Measurements from ENCODE around the gene ANKAR. TPM values are rescaled to one million over a fixed set of nuclear protein-coding genes. Genes with fewer than 3 reads are reported as not detected.
"Not testable (repeated sequence)": the region's sequence is repeated elsewhere in the genome, so short reads cannot be mapped to it uniquely, and the experiment has no call there.

Gene ANKAR
- total RNA-seq, 1 experiment from 2014 or later: 4.4 TPM

- intact Hi-C loops (cut with micrococcal nuclease; ENCODE audit: unreplicated experiment) (no loop called here), in situ Hi-C loops (cut with HindIII; ENCODE audit: low pct_unique_long_range_greater_than_20kb, low sequenced_read_pairs) (no loop called here)
- ATAC-seq (no peak), DNase-seq (ENCODE audit: low read depth, low spot score) (no peak)
- Histone ChIP-seq H3K27me3 (ENCODE audit: control insufficient read depth, insufficient read depth, low read length) (no peaks in the 10 kb centered on the region), H3K9me3 (ENCODE audit: control insufficient read depth, insufficient read depth, low read depth, low read length) (no peaks in the 10 kb centered on the region), H3K4me3 (ENCODE audit: low read depth in 2 of 2, low read length in 2 of 2) (no peak overlapping the region), H3K36me3 (ENCODE audit: control insufficient read depth, insufficient read depth, low read length) (no peaks in the 10 kb centered on the region), H3K27ac (ENCODE audit: low read length) (no peak overlapping the region), H3K4me1 (ENCODE audit: control insufficient read depth, insufficient read depth, low read length) (peaks cover 2% of the 10 kb centered on the region; the same call in 1 of the 2 replicates)
- POLR2A ChIA-PET: no interaction called here
- no peak for TF ChIP-seq SIN3A (IDR thresholded peaks at IDR 0.05; ENCODE audit: borderline replicate concordance, insufficient read depth, low read depth, low read length)
- peak; percentile 17; the same call in 1 of the 2 replicates for TF ChIP-seq CTCF (IDR thresholded peaks at IDR 0.05)
- no peak for TF ChIP-seq TCF7L2 (IDR thresholded peaks at IDR 0.05; ENCODE audit: low read depth, low read length)
- no peak for TF ChIP-seq REST (IDR thresholded peaks at IDR 0.05; ENCODE audit: insufficient read depth in 1 of 2, low read depth in 2 of 2, low read length in 1 of 2)
- TF ChIP-seq POLR2AphosphoS5 (IDR thresholded peaks at IDR 0.05; ENCODE audit: low read depth, low read length): no peak
- BruUV-seq (replicated peaks): no TSS peak
- CTCF ChIA-PET: interaction anchor here (0.6 kb wide), 1 partner anchor 652 kb away, joined by 3 read pairs; no protein-coding TSS in a partner anchor
These were observed 27.6 kb downstream of the ANKAR start for GRCh38 chr2:189702071-189702470.

GRCh38 chr2:189709501-189710221 lies 35.2 kb downstream of the ANKAR start:
- H3K4me1 ChIP-seq (ENCODE audit: control insufficient read depth, insufficient read depth, low read length): no peaks in the 10 kb centered on the region
- no TSS peak for BruUV-seq (replicated peaks)
- DNase-seq (ENCODE audit: low read depth, low spot score): no peak
- H3K36me3 ChIP-seq (ENCODE audit: control insufficient read depth, insufficient read depth, low read length): no peaks in the 10 kb centered on the region
- ChIA-PET CTCF (no interaction called here), POLR2A (no interaction called here)
- intact Hi-C loops (cut with micrococcal nuclease; ENCODE audit: unreplicated experiment) (no loop called here), in situ Hi-C loops (cut with HindIII; ENCODE audit: low pct_unique_long_range_greater_than_20kb, low sequenced_read_pairs) (no loop called here)
- H3K27ac ChIP-seq (ENCODE audit: low read length): no peak overlapping the region
- H3K9me3 ChIP-seq (ENCODE audit: control insufficient read depth, insufficient read depth, low read depth, low read length): no peaks in the 10 kb centered on the region
- no peaks in the 10 kb centered on the region for H3K27me3 ChIP-seq (ENCODE audit: control insufficient read depth, insufficient read depth, low read length)
- no peak overlapping the region for H3K4me3 ChIP-seq (ENCODE audit: low read depth in 2 of 2, low read length in 2 of 2)
- no peak for TF ChIP-seq TCF7L2 (IDR thresholded peaks at IDR 0.05; ENCODE audit: low read depth, low read length)
- no peak for TF ChIP-seq REST (IDR thresholded peaks at IDR 0.05; ENCODE audit: insufficient read depth in 1 of 2, low read depth in 2 of 2, low read length in 1 of 2)
- no peak for TF ChIP-seq CTCF (IDR thresholded peaks at IDR 0.05)
- TF ChIP-seq SIN3A (IDR thresholded peaks at IDR 0.05; ENCODE audit: borderline replicate concordance, insufficient read depth, low read depth, low read length): no peak
- no peak for TF ChIP-seq POLR2AphosphoS5 (IDR thresholded peaks at IDR 0.05; ENCODE audit: low read depth, low read length)
- ATAC-seq: no peak

- DNase-seq (ENCODE audit: low read depth, low spot score); in situ Hi-C loops (cut with HindIII; ENCODE audit: low pct_unique_long_range_greater_than_20kb, low sequenced_read_pairs); H3K9me3 ChIP-seq (ENCODE audit: control insufficient read depth, insufficient read depth, low read depth, low read length); ATAC-seq; intact Hi-C loops (cut with micrococcal nuclease; ENCODE audit: unreplicated experiment); H3K36me3 ChIP-seq (ENCODE audit: control insufficient read depth, insufficient read depth, low read length); H3K4me1 ChIP-seq (ENCODE audit: control insufficient read depth, insufficient read depth, low read length); CTCF ChIA-PET; H3K4me3 ChIP-seq (ENCODE audit: low read depth in 2 of 2, low read length in 2 of 2); H3K27me3 ChIP-seq (ENCODE audit: control insufficient read depth, insufficient read depth, low read length); POLR2A ChIA-PET; BruUV-seq (replicated peaks); H3K27ac ChIP-seq (ENCODE audit: low read length): not testable (repeated sequence)
These were observed 43.1 kb downstream of the ANKAR start for GRCh38 chr2:189717593-189717992.

Data from Panc1 (cell line).